GM10847 (cell line): ENCODE data around the gene STX10.

ENCODE experiments used
- POLR2A ChIP-seq: IDR thresholded peaks from 2 replicates; pipeline ENCODE4 v1.6.1; 2011; ENCODE audit not compliant: insufficient read length; ENCODE audit errors: extremely low read depth

Gene STX10

GRCh38 chr19:13149628-13150186 lies 468 bp downstream of the STX10 start:
- no peak for TF ChIP-seq POLR2A

- no peak for TF ChIP-seq POLR2A
Measured at GRCh38 chr19:13146763-13147563, 3.2 kb downstream of the STX10 start.

GRCh38 chr19:13139633-13140311 lies 10.4 kb downstream of the STX10 start:
- no peak for TF ChIP-seq POLR2A

- TF ChIP-seq POLR2A = no peak
Measured at GRCh38 chr19:13138916-13139198, 11.3 kb downstream of the STX10 start.

- TF ChIP-seq POLR2A = no peak
Measured at GRCh38 chr19:13138171-13138915, 11.8 kb downstream of the STX10 start.

GRCh38 chr19:13137290-13137794 lies 12.8 kb downstream of the STX10 start:
- TF ChIP-seq POLR2A = no peak

- TF ChIP-seq POLR2A = no peak
Measured at GRCh38 chr19:13135068-13136062, 14.8 kb downstream of the STX10 start.

GRCh38 chr19:13134626-13135025 lies 15.5 kb downstream of the STX10 start:
- TF ChIP-seq POLR2A = no peak

GRCh38 chr19:13133241-13133870 lies 16.8 kb downstream of the STX10 start:
- no peak for TF ChIP-seq POLR2A

GRCh38 chr19:13132471-13133180 lies 17.5 kb downstream of the STX10 start:
- TF ChIP-seq POLR2A = no peak

GRCh38 chr19:13130886-13131490 lies 19.2 kb downstream of the STX10 start:
- no peak for TF ChIP-seq POLR2A

- TF ChIP-seq POLR2A = no peak
Measured at GRCh38 chr19:13129384-13129783, 20.8 kb downstream of the STX10 start.

- no peak for TF ChIP-seq POLR2A
Measured at GRCh38 chr19:13128583-13128982, 21.6 kb downstream of the STX10 start.
